PC-3 (cell line): Measurements from ENCODE around the gene NACC1.

Experiments used
- EZH2 ChIP-seq: fragments of 300-600 bp; sonication (generic); IDR thresholded peaks from one replicate; pipeline ENCODE4 v1.6.1; 2017; ENCODE audit warnings: antibody characterized with exemption, mild to moderate bottlenecking, low read length; ENCODE audit not compliant: unreplicated experiment
- EZH2phosphoT487 ChIP-seq: fragments of 300-600 bp; sonication (generic); IDR thresholded peaks from 2 replicates; pipeline ENCODE4 v1.6.1; 2018; ENCODE audit warnings: mild to moderate bottlenecking, antibody characterized with exemption, low read length, borderline replicate concordance
- TF ChIP-seq, protein P1 (sequence below): fragments of 300-600 bp; sonication (generic); conservative IDR thresholded peaks from 2 replicates; pipeline ENCODE4 v1.5.1; 2017; ENCODE audit warnings: antibody characterized with exemption, low read depth, mild to moderate bottlenecking, low read length

DNA sequence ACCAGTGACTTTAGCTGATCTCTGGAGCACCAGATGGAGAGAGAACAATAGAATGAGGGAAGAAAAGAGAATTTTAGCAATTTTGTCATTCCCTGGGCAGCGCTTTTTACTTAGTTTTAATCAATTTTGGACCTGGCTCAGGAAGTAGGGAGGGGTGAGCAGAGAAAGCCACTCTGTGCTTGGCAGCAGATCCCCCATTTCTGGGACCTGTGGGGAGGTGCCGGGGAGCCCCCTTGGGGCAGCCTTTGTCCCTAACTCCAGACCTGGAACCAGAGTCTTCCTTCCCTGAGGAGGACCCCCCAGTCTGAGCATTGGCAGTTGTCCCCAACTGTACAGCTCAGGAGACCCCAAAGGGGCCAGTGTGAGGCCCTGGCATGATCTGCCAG is 25.9 kb upstream of the NACC1 start:
- no peak for TF ChIP-seq EZH2
- TF ChIP-seq, protein P1, sequence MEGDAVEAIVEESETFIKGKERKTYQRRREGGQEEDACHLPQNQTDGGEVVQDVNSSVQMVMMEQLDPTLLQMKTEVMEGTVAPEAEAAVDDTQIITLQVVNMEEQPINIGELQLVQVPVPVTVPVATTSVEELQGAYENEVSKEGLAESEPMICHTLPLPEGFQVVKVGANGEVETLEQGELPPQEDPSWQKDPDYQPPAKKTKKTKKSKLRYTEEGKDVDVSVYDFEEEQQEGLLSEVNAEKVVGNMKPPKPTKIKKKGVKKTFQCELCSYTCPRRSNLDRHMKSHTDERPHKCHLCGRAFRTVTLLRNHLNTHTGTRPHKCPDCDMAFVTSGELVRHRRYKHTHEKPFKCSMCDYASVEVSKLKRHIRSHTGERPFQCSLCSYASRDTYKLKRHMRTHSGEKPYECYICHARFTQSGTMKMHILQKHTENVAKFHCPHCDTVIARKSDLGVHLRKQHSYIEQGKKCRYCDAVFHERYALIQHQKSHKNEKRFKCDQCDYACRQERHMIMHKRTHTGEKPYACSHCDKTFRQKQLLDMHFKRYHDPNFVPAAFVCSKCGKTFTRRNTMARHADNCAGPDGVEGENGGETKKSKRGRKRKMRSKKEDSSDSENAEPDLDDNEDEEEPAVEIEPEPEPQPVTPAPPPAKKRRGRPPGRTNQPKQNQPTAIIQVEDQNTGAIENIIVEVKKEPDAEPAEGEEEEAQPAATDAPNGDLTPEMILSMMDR = no peak
- TF ChIP-seq EZH2phosphoT487 = no peak
